T-helper 1 cell treated with Interleukin-12 subunit alpha and Interleukin-12 subunit beta and Interleukin-4 antibody, amounts not matched to agents 30 μg/mL and 1 μg/mL, for 36 hours (primary cell): ENCODE results near the gene PTPRG.

Experiments
- H3K27ac Mint-ChIP-seq: one replicate; pipeline ENCODE4 v1.8.0; 2021; ENCODE audit warnings: mild to moderate bottlenecking, mixed read lengths
- H3K27me3 Mint-ChIP-seq: one replicate; pipeline ENCODE4 v1.8.0; 2021; ENCODE audit warnings: low read depth, mixed read lengths
- H3K36me3 Mint-ChIP-seq: one replicate; pipeline ENCODE4 v1.8.0; 2021; ENCODE audit warnings: low read depth, mixed read lengths
- H3K4me1 Mint-ChIP-seq: one replicate; pipeline ENCODE4 v1.8.0; 2021; ENCODE audit warnings: low read depth, mixed read lengths
- H3K4me3 Mint-ChIP-seq: one replicate; pipeline ENCODE4 v1.8.0; 2021; ENCODE audit warnings: mild to moderate bottlenecking, moderate library complexity, mixed read lengths
- H3K9me3 Mint-ChIP-seq: one replicate; pipeline ENCODE4 v1.8.0; 2021; ENCODE audit warnings: mixed read lengths

Gene PTPRG

DNA sequence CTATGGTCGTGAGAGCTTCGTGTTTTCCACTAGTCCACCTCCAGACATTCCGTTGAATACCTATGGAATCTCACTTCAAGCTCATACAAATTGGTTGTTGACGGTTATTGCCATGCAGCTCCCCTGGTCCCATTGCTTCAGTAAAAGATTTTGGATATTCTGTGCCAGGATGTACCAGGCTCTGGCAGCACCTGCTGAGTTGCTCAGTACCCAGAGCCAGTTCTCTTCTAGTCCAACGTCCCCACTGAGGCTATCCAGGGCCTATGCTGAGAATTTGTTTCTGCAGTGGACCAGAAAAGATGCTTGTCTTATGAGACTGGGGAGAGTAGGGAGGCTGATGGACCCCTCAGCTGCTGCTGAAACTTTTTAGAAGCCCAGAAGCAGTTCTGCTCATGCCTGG is 533.1 kb downstream of the PTPRG start:
- H3K9me3 Mint-ChIP-seq: no peaks in the 10 kb centered on the region
- no peak overlapping the region for H3K27ac Mint-ChIP-seq

DNA sequence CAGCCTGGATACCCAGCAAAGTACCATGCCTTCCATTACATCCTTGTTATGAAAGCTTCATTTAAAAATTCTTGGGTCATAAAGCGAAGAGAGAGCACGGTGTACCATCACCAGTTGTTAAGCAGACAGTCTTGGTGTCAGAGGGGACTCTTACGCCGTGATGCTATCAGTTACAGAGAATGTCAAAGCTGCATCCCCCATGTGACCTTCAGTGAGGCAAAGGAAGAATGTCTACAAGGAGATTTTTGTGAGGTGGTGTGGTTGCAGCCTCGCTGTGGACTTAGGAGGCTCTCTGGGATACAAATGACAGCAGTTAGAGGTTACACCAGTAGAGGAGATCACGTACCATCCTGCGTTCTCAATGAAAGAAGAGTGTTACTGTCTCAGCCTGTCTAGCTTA is 533.7 kb downstream of the PTPRG start:
- H3K27me3 Mint-ChIP-seq: no peaks in the 10 kb centered on the region
- H3K9me3 Mint-ChIP-seq: no peaks in the 10 kb centered on the region
- H3K4me1 Mint-ChIP-seq: no peaks in the 10 kb centered on the region
- no peak overlapping the region for H3K27ac Mint-ChIP-seq
- no peak overlapping the region for H3K4me3 Mint-ChIP-seq
- no peaks in the 10 kb centered on the region for H3K36me3 Mint-ChIP-seq

More for the DNA sequence above, 533.1 kb downstream of the PTPRG start:
- no peak overlapping the region for H3K4me3 Mint-ChIP-seq
- H3K4me1 Mint-ChIP-seq: no peaks in the 10 kb centered on the region
- H3K36me3 Mint-ChIP-seq: no peaks in the 10 kb centered on the region
- no peaks in the 10 kb centered on the region for H3K27me3 Mint-ChIP-seq

DNA sequence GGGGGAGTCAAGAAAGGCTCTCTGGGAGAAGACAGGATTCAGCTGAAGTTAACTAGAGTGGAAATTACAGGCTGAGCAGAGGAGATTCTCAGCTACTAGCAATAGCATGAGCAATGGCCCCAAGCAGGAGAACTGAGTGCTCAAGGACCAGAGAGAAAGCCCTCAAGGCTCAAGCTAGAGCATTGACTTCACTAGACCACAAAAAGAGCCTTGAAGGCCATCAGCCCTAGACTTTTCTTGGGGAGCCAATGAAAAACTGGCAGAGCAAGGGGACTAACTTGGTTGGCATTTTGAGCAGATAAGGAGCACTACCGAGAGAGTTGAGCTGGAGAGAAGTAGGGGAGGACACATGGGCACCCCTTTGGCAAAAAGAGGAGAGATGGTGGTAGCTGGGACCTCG is 534.4 kb downstream of the PTPRG start:
- no peak overlapping the region for H3K4me3 Mint-ChIP-seq
- H3K4me1 Mint-ChIP-seq: no peaks in the 10 kb centered on the region
- H3K9me3 Mint-ChIP-seq: no peaks in the 10 kb centered on the region
- no peak overlapping the region for H3K27ac Mint-ChIP-seq
- H3K27me3 Mint-ChIP-seq: no peaks in the 10 kb centered on the region
- no peaks in the 10 kb centered on the region for H3K36me3 Mint-ChIP-seq

DNA sequence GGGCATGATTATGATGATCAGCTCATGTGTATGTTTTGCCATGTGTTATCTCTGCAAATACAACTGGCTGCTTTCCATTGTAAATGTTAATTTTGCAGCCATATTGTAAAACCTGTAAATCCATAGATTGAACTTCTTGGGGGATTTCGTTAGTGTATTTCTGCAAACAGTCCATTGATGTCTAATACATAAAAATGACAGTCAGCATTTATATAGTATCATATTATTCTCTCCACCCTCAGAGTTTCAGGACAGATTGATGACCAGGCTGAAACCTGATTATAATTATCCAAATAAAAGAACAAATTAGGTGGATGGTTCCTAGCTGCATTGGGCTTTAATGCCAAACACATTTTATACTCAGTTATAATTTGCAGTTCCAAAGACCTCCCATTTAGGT is 535.1 kb downstream of the PTPRG start:
- Mint-ChIP-seq H3K27me3 (no peaks in the 10 kb centered on the region), H3K36me3 (no peaks in the 10 kb centered on the region), H3K4me1 (no peaks in the 10 kb centered on the region), H3K4me3 (no peak overlapping the region), H3K27ac (no peak overlapping the region), H3K9me3 (no peaks in the 10 kb centered on the region)

DNA sequence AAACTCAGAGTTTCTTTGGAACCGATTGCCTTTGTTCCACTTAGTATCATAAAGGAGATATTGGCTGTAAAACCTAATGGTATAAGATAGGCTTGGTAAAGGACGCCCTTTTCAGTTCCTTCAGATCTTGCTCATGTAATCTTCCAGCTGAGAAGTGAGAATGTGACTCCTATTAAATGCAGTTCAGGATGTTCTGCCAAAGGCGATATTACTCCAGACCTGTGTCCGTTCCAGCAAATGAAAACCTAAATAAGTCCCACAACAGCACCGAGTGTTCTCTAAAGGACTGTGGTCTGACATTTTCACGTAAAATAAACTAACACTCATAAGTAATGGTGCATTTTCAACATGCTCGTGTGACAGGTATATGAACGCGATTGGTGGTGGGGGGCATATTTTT is 535.8 kb downstream of the PTPRG start:
- H3K4me3 Mint-ChIP-seq: no peak overlapping the region
- H3K27ac Mint-ChIP-seq: no peak overlapping the region
- H3K9me3 Mint-ChIP-seq: no peaks in the 10 kb centered on the region
- H3K27me3 Mint-ChIP-seq: peaks cover 3% of the 10 kb centered on the region
- no peaks in the 10 kb centered on the region for H3K4me1 Mint-ChIP-seq
- no peaks in the 10 kb centered on the region for H3K36me3 Mint-ChIP-seq

DNA sequence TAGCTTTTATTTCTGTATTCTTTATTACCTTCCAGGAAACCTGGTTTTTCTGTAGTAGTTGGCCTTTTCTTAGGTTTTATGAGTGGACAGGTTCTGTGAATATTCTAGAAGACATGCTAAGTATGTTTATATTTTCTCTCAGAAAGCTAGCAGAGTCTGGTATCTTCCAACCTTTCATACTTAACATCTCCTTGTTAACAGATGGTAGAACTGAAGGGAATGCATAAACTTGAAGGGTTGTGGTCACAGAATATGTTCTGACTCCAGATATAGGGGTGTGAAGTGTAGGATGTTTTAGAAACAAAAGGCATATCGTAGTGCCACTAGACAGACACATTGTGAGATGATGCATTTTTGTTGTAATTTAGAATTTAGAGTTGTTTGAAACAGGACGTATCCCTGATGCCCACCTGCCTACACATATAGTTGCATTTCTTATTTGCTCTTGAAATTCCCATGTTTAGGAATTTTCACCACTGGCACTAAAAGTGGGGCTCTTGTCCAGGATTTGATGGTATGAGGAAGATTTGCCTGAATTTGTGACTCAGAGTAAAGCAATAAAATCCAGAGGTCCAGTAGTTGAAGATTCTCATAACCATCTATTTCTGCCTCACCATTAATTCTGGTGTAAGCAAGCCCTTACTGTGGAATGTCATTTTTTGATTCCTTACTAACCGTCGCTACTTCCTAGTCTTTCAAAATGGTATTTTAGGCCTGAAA is 537.4 kb downstream of the PTPRG start:
- Mint-ChIP-seq H3K4me1 (no peaks in the 10 kb centered on the region), H3K36me3 (no peaks in the 10 kb centered on the region), H3K27me3 (peaks cover 4% of the 10 kb centered on the region), H3K4me3 (no peak overlapping the region), H3K9me3 (no peaks in the 10 kb centered on the region), H3K27ac (no peak overlapping the region)

DNA sequence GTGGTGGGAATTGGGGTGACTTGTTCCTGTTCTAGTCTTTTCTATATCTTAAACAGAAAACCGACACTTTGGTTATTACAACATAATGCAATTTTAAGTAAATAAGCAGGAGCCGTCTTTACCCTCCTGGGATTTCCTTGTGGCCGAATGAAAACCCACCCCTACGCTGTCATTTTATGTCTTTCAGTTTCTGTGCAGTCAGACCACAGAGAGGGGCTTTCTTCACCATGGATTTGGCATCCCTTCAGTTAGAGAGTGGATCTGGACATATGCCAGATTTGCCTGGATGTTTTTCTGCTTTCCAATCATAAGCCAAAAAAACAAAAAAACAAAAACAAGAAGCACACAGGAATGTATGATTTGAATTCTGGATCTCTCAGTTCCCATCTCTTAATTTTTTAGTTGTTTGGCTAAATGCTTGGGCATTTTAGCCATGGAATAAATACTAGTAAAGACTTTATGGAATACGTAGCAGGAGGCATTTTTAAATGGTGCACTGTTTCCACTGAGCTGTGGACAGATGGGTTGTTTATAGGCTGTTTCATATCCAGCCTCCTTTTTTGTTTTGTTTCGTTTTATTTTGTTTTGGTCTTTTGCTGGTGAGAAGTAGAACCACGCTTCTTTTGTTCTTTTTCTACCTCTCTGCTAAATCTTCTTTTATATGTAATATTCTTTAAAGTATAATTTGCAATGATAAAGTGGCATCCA is 539.1 kb downstream of the PTPRG start:
- Mint-ChIP-seq H3K4me1 (no peaks in the 10 kb centered on the region), H3K27me3 (peaks cover 4% of the 10 kb centered on the region), H3K4me3 (no peak overlapping the region), H3K36me3 (no peaks in the 10 kb centered on the region), H3K9me3 (no peaks in the 10 kb centered on the region), H3K27ac (no peak overlapping the region)

DNA sequence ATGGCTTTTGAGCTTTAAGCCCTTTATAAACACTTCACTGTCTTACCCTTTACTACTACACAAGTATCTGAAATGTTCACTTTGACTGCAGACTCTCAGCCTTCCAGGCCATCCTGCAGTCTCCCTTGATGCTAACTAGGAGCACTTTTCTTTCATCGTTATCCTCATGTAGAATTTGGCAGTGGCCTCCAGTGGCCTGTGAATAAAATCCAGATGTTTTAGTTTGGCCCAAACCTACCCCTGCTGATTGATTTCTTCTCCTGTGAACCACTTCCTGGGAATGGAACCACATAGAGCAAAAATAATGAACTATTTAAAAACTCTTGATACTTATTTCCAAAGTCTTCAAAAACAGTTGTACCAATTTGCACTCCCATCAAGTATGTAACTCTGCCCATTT is 540.1 kb downstream of the PTPRG start:
- H3K4me3 Mint-ChIP-seq: no peak overlapping the region
- H3K27me3 Mint-ChIP-seq: peaks cover 4% of the 10 kb centered on the region
- no peaks in the 10 kb centered on the region for H3K4me1 Mint-ChIP-seq
- no peak overlapping the region for H3K27ac Mint-ChIP-seq
- no peaks in the 10 kb centered on the region for H3K36me3 Mint-ChIP-seq
- no peaks in the 10 kb centered on the region for H3K9me3 Mint-ChIP-seq

GRCh38 chr3:62103531-62103930 is 542.2 kb downstream of the PTPRG start:
- Mint-ChIP-seq H3K27me3 (peaks cover 4% of the 10 kb centered on the region), H3K4me1 (no peaks in the 10 kb centered on the region), H3K36me3 (no peaks in the 10 kb centered on the region), H3K27ac (no peak overlapping the region), H3K4me3 (no peak overlapping the region), H3K9me3 (peaks cover 2% of the 10 kb centered on the region)

DNA sequence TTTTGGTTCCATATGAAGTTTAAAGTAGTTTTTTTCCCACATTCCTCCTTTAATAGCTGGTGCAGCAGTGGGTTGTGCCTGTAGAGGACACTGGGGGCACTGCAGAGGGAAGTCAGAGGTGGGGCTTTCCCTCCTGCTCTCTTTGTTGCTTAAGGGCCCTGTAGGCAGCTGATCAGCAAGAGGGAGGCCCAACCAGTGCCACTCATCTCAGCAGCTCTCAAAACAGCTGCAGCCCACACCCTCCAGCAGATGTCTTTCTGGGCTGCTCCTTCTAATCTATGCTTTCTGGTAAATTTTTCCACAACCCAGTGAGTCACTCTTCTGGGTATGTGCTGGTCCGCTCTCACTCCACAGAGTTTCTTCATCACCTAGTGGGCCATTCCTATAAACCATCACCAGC is 548.2 kb downstream of the PTPRG start:
- peaks cover 4% of the 10 kb centered on the region for H3K9me3 Mint-ChIP-seq
- no peaks in the 10 kb centered on the region for H3K36me3 Mint-ChIP-seq
- H3K27ac Mint-ChIP-seq: no peak overlapping the region
- H3K27me3 Mint-ChIP-seq: no peaks in the 10 kb centered on the region
- H3K4me1 Mint-ChIP-seq: no peaks in the 10 kb centered on the region
- no peak overlapping the region for H3K4me3 Mint-ChIP-seq

DNA sequence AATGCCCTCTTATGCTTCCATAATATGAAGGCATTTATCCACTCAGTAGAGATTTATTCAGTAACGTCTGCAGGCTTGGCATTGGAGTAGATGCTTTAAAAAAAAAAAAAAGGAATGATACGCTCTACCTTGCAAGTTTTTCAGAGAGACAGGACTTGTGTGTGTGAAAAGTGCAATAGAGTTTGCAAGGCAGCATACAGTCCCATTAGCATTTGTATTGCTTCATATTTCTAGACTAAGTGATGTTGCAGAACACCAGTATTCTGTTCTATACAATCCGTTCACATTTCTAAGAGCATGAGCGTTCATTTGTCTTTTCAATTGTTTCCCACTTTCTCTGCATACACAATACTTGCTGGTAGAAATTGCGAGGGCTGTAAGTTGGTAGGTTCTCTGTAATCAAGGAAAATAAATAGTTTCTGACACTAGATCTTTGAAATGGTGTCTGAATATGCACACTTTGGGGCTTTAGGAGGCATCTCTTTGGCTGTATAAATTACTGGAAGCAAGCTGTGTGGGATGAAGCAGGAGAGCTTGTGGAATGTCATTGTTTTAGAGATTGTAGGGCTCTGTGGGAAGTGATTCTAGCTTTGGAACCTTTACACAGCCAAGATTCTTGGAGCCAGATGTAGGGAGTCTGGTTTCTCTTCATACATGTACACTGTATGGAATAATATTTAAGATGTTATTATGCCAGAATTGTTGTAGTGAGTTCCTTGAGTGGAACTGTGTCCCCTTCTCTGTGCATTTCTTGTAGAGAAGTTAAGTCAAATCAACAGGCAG is 549.3 kb downstream of the PTPRG start:
- Mint-ChIP-seq H3K4me3 (no peak overlapping the region), H3K27ac (no peak overlapping the region), H3K9me3 (peaks cover 4% of the 10 kb centered on the region), H3K36me3 (no peaks in the 10 kb centered on the region), H3K4me1 (no peaks in the 10 kb centered on the region), H3K27me3 (no peaks in the 10 kb centered on the region)

GRCh38 chr3:62113092-62113491 is 551.7 kb downstream of the PTPRG start:
- Mint-ChIP-seq H3K4me1 (no peaks in the 10 kb centered on the region), H3K36me3 (no peaks in the 10 kb centered on the region), H3K27me3 (no peaks in the 10 kb centered on the region), H3K9me3 (peaks cover 4% of the 10 kb centered on the region), H3K27ac (no peak overlapping the region), H3K4me3 (no peak overlapping the region)

- Mint-ChIP-seq H3K9me3 (no peaks in the 10 kb centered on the region), H3K36me3 (no peaks in the 10 kb centered on the region), H3K4me1 (no peaks in the 10 kb centered on the region), H3K4me3 (no peak overlapping the region), H3K27ac (no peak overlapping the region), H3K27me3 (no peaks in the 10 kb centered on the region)
Observed at GRCh38 chr3:62114763-62115162, 553.4 kb downstream of the PTPRG start.

GRCh38 chr3:62117903-62118548 is 556.7 kb downstream of the PTPRG start:
- no peak overlapping the region for H3K4me3 Mint-ChIP-seq
- H3K27me3 Mint-ChIP-seq: no peaks in the 10 kb centered on the region
- no peaks in the 10 kb centered on the region for H3K9me3 Mint-ChIP-seq
- H3K36me3 Mint-ChIP-seq: no peaks in the 10 kb centered on the region
- H3K27ac Mint-ChIP-seq: no peak overlapping the region
- no peaks in the 10 kb centered on the region for H3K4me1 Mint-ChIP-seq
